Ishikawa (cell line): Measurements from ENCODE around the gene CATSPER1.
A peak's percentile ranks its signal among the peaks of the same experiment; 100 is the strongest.

Experiments used
- CEBPB ChIP-seq: IDR thresholded peaks from 2 replicates; pipeline ENCODE4 v1.6.1; 2012
- CREB1 ChIP-seq: IDR thresholded peaks from 2 replicates; pipeline ENCODE4 v1.6.1; 2012; ENCODE audit warnings: low read depth
- RAD21 ChIP-seq: IDR thresholded peaks from 2 replicates; pipeline ENCODE4 v1.6.1; 2012; ENCODE audit warnings: low read depth
- YY1 ChIP-seq: IDR thresholded peaks from 2 replicates; pipeline ENCODE4 v1.6.1; 2012; ENCODE audit warnings: low read depth
- TF ChIP-seq, protein P1 (sequence below): IDR thresholded peaks from 2 replicates; pipeline ENCODE4 v1.6.1; 2012; ENCODE audit warnings: low read depth, mild to moderate bottlenecking
- TF ChIP-seq, protein P2 (sequence below): IDR thresholded peaks from 2 replicates; pipeline ENCODE4 v1.6.1; 2012

GRCh38 chr11:66051766-66052663 is 25.7 kb upstream of the CATSPER1 start, which contains the start of gene SF3B2:
- no peak for TF ChIP-seq CEBPB
- TF ChIP-seq, protein P1, sequence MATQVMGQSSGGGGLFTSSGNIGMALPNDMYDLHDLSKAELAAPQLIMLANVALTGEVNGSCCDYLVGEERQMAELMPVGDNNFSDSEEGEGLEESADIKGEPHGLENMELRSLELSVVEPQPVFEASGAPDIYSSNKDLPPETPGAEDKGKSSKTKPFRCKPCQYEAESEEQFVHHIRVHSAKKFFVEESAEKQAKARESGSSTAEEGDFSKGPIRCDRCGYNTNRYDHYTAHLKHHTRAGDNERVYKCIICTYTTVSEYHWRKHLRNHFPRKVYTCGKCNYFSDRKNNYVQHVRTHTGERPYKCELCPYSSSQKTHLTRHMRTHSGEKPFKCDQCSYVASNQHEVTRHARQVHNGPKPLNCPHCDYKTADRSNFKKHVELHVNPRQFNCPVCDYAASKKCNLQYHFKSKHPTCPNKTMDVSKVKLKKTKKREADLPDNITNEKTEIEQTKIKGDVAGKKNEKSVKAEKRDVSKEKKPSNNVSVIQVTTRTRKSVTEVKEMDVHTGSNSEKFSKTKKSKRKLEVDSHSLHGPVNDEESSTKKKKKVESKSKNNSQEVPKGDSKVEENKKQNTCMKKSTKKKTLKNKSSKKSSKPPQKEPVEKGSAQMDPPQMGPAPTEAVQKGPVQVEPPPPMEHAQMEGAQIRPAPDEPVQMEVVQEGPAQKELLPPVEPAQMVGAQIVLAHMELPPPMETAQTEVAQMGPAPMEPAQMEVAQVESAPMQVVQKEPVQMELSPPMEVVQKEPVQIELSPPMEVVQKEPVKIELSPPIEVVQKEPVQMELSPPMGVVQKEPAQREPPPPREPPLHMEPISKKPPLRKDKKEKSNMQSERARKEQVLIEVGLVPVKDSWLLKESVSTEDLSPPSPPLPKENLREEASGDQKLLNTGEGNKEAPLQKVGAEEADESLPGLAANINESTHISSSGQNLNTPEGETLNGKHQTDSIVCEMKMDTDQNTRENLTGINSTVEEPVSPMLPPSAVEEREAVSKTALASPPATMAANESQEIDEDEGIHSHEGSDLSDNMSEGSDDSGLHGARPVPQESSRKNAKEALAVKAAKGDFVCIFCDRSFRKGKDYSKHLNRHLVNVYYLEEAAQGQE: no peak
- peak; percentile 93 for TF ChIP-seq YY1
- TF ChIP-seq, protein P2, sequence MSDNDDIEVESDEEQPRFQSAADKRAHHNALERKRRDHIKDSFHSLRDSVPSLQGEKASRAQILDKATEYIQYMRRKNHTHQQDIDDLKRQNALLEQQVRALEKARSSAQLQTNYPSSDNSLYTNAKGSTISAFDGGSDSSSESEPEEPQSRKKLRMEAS: peak; percentile 39
- peak; percentile 66 for TF ChIP-seq CREB1
- TF ChIP-seq RAD21: no peak
